NCI-H526 (cell line): ENCODE results near the gene PLP1.
"Not testable (repeated sequence)": the region's sequence is repeated elsewhere in the genome, so short reads cannot be mapped to it uniquely, and the experiment has no call there.

Source experiments
- DNase-seq, 2 experiments: peaks; one replicate each; lab custom pipeline; 2025; lab: John Stamatoyannopoulos, UW

Gene PLP1

GRCh38 chrX:103781062-103781402, 4.4 kb downstream of the PLP1 start:
- no peak for DNase-seq

DNA sequence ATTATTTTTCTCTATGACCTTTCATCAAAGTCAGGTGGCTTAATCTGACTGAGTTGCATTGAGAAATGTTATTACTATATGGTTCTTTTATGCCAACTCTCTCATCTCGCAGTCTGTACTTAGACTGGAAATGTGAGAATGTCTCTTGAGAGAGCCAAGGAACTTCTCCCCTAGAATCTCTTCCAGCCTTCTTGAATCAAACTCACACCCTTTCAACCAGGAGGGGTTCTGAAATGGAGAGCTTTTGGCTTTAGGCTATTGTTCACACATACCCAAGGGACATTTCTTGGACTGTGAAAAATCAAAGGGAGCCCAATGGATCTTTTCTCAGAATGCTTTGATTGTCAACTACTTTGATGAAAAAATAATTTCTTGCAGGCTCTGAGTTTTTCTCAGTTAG, 5.1 kb downstream of the PLP1 start:
- no peak for DNase-seq

DNA sequence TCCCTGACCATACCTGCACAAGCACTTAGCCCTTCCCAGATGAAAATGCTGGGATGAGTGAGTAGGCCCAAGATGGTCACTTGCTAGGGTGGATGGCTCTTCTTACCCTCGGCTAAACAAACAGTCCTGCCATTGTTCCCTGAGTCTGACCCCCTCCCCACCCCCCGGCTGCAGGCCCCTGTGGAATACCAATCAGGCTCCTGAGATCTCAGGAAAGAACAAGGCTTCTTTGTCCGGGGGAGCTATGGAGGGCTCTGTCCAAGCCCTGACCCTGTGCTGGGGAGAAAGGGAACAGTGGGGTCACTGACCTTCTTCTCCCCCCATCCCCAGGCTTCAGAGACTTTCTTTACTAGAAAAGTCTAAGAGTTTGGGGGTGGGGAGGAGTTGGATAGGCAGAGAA, 6.0 kb downstream of the PLP1 start:
- no peak for DNase-seq

DNA sequence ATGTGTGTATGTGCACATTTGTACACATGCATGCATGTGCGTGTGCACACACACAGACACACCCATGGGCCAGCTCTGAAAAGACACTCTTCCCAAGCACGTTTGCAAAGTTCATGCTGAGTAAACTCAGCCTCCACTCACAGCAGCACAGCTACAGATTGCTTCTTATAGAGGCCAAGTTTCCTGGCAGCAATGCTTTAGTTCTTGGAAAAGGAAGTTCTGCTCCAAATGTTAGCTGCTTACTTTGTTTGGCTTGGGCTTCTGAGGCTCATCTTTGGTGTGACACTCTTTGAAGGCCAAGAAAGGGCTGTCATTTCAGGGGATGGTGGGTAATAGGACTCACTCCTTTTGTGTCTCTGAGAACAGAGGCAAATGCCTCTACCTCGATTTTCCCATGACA, 6.6 kb downstream of the PLP1 start:
- DNase-seq: no peak

GRCh38 chrX:103783971-103784370, 7.3 kb downstream of the PLP1 start:
- DNase-seq: no peak

- DNase-seq: no peak
These were observed 12.4 kb downstream of the PLP1 start for GRCh38 chrX:103789004-103789403.

DNA sequence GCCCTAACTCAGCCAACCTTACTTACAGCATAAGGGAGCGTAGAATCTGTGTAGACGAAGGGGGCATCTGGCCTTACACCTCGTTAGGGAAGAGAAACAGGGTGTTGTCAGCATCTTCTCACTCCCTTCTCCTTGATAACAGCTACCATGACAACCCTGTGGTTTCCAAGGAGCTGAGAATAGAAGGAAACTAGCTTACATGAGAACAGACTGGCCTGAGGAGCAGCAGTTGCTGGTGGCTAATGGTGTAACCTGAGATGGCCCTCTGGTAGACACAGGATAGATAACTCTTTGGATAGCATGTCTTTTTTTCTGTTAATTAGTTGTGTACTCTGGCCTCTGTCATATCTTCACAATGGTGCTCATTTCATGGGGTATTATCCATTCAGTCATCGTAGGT, 14.6 kb downstream of the PLP1 start:
- peak; percentile 35 to 59 for DNase-seq

- no peak for DNase-seq
These were observed 15.3 kb downstream of the PLP1 start for GRCh38 chrX:103791826-103792485.

- no peak for DNase-seq
These were observed 16.4 kb downstream of the PLP1 start for GRCh38 chrX:103792916-103793544.

GRCh38 chrX:103793545-103793940, 16.9 kb downstream of the PLP1 start:
- DNase-seq: peak in 1 of 2 experiments; percentile 19

DNA sequence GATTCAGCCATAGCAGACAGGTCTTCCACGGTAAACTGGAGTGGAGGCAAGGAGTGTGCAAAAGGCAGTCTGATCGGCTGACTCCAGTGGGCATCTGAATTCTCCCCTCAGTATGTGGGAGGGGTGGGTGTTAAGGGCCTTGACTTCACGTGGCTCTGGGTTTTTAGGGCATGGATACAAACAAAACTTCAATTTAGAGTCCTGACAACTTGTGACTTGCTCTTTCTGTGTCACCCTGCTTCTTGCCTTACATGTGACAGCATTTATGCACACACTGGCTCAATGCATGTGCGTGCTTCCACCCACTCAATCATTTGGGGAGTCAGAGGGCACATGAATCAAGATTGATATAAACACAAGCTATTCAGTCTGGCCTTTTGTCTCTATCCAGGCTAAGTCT, 17.5 kb downstream of the PLP1 start:
- DNase-seq: no peak

- peak; percentile 16 to 35 for DNase-seq
These were observed 21.1 kb downstream of the PLP1 start for GRCh38 chrX:103797691-103798090.

DNA sequence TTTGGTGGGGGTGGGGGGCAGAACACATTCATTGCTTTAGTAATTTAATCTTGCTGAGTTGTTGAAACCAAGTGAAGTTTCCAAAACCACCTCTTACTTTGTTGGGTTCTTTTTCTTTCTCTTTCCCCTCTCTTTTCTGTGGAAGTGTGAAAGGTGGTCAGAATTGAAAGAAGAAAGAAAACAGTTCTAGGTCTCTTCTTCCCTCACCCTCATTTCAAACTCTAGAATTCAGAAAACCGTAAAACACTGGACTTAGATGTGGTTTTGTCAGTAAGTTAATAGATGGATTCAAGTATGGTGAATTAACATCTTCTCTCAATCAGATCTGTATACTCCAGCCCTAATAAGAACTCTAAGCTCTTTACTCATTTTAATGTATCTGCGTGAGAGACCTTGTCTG, 23.7 kb downstream of the PLP1 start:
- no peak for DNase-seq

DNA sequence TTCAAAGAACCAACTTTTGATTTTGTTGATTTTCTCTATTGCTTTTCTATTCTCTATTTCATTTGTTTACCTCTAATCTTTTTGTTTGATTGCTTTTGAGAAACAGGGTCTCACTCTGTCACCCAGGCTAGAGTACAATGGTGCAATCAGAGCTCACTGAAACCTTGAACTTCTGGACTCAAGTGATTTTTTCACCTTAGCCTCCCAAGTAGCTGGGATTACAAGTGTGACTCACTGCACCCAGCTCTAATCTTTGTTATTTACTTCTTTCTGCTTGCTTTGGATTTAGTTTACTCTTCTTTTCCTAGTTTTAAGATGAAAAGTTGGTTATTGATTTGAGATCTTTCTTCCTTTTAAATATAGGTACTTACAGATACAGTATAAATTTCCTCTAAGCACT, 29.2 kb downstream of the PLP1 start:
- DNase-seq: no peak

GRCh38 chrX:103806862-103807474, 30.3 kb downstream of the PLP1 start:
- DNase-seq: no peak

DNA sequence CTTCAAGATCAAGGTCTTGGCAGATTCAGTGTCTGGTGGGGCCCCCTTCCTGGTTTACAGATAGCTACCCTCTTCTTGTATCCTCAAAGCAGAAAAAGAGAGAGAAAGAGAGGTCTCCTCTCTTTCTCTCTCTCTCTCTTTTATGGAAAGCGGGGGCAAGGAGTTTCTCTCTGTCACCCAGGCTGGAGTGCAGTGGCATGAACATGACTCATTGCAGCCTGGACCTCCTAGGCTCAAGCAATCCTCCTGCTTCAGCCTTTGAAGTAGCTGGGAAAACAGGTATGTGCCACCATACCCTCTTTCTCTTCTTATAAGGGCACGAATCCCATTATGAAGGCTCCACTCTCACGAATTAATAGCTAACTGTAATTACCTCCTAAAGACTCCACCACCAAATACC, 35.2 kb downstream of the PLP1 start:
- DNase-seq: no peak

GRCh38 chrX:103817101-103817500, 40.5 kb downstream of the PLP1 start:
- not testable (repeated sequence) for DNase-seq

DNA sequence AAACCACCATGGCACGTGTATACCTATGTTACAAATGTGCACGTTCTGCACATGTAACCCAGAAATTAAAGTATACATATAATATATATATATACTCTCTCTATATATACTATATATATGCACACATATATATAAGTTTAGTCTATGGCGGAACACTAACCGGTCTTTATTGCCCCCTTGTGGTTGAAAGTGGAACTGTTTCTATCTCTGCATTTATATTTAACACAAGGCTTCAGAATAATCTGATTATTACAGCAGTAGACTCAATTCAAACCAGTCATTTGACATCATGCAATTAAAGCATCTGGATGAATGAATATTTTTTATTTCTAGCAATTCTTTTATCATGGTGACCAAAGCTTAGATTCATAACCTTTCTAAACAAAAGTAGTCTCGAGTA, 40.9 kb downstream of the PLP1 start:
- DNase-seq: peak; percentile 66 to 74

DNA sequence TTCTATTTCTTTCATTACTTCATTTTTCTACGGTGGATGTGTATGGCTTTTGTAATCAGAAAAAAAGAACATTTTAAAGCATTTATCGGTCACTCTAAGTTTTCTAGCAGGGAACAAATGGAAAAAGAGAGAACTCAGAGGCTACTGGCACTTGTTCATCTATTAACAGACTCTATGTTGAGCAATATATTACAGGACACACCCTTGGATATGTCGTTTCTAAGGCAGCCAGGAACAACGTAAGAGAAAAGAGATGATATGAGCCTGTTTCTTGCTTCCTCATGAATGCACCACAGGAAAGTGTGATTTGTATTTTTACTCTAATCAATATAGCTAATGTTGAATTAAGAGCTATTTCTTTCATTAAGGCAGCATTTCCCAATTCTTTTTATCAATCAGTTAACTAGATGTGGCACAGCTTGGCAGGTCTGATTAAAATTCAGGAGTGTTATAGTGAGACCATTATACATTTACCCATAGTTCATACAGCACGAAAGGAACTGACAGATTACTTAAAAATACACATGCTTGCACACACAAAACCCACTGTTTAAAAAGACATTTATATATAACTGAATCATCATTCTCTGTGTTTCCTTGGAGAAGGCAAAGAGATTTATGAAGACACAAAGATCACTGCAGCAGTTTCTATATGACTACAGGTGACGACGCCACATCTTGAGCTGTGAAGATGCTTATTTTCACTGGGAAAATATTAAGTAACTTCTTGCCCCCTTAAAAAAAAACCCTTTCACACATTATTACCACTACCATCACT, 42.4 kb downstream of the PLP1 start:
- no peak for DNase-seq

- DNase-seq: not testable (repeated sequence)
These were observed 44.2 kb downstream of the PLP1 start for GRCh38 chrX:103820802-103821201.

- DNase-seq: no peak
These were observed 47.0 kb downstream of the PLP1 start for GRCh38 chrX:103823591-103823990.

- no peak for DNase-seq
These were observed 49.2 kb downstream of the PLP1 start for GRCh38 chrX:103825881-103826280.

GRCh38 chrX:103828529-103828928, 51.9 kb downstream of the PLP1 start:
- no peak for DNase-seq
